ENCODE data around the gene PADI6. TPM values are rescaled to one million over a fixed set of nuclear protein-coding genes. Genes with fewer than 3 reads are reported as not detected.

The PADI6 gene
- total and polyA plus RNA-seq, 9 of the 15 experiments (the other 6 are each of a cell fraction or from before 2014, with no cell fraction given), result not detected

DNA sequence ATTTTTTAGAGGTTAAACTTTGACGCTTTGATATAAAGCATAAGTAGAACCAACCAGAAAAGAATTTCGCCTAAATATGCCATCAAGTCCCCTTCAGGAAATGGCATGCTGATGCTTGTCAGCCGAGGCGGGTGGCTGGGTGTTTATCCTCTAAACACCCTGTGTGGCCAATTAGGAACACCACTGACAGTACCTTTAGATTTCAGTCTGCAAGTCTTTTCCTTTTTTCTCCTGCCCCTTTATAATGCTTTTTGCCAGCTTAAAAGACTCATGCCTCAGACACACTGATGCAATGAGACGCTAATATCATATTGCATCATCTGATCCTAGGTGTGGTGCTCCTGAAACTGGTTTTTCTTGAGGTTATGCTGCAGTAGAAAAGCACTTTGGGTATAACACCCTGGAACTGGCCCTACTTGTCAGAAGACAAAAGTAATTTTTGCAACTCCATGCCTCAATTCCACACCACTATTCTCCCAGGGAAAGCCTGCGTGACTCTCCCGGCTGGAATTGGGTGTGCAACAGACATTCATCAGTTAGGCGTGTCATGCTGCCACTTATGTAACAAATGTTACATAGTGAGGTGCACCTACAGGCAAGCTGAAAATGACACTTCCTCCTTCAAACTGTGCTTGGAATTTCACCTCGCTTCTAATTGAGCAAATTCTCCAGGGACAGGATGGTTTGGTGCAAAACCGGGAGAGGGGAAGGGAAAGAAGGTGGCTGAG lies 69.4 kb downstream of the PADI6 start (continued):
- no peak for TF ChIP-seq ID3 (CRISPR knock-in tag; IDR thresholded peaks at IDR 0.05)
- TF ChIP-seq ID3 (tag; IDR thresholded peaks at IDR 0.05), result peak; percentile 62; the same call in 1 of the 2 replicates
- no peak for TF ChIP-seq ETS2 (tag; IDR thresholded peaks at IDR 0.05; ENCODE audit: borderline replicate concordance, poor library complexity, severe bottlenecking)
- peak; percentile 43; the same call in 1 of the 2 replicates for TF ChIP-seq MTA1 (IDR thresholded peaks at IDR 0.05; ENCODE audit: borderline replicate concordance)
- peak; percentile 99 for TF ChIP-seq CEBPG (CRISPR knock-in tag; IDR thresholded peaks at IDR 0.05)
- TF ChIP-seq CEBPG (tag; conservative IDR thresholded peaks at IDR 0.05 in 1 of 2, IDR thresholded peaks at IDR 0.05 in 1 of 2), result peak; percentile 100
- peak; percentile 99 for TF ChIP-seq MYC (IDR thresholded peaks at IDR 0.05; ENCODE audit: low read depth, low read length)
- no peak; the same call in 1 of the 2 replicates for TF ChIP-seq MYC (CRISPR knock-in tag; IDR thresholded peaks at IDR 0.05; ENCODE audit: borderline replicate concordance, low read depth)
- TF ChIP-seq, protein P1, sequence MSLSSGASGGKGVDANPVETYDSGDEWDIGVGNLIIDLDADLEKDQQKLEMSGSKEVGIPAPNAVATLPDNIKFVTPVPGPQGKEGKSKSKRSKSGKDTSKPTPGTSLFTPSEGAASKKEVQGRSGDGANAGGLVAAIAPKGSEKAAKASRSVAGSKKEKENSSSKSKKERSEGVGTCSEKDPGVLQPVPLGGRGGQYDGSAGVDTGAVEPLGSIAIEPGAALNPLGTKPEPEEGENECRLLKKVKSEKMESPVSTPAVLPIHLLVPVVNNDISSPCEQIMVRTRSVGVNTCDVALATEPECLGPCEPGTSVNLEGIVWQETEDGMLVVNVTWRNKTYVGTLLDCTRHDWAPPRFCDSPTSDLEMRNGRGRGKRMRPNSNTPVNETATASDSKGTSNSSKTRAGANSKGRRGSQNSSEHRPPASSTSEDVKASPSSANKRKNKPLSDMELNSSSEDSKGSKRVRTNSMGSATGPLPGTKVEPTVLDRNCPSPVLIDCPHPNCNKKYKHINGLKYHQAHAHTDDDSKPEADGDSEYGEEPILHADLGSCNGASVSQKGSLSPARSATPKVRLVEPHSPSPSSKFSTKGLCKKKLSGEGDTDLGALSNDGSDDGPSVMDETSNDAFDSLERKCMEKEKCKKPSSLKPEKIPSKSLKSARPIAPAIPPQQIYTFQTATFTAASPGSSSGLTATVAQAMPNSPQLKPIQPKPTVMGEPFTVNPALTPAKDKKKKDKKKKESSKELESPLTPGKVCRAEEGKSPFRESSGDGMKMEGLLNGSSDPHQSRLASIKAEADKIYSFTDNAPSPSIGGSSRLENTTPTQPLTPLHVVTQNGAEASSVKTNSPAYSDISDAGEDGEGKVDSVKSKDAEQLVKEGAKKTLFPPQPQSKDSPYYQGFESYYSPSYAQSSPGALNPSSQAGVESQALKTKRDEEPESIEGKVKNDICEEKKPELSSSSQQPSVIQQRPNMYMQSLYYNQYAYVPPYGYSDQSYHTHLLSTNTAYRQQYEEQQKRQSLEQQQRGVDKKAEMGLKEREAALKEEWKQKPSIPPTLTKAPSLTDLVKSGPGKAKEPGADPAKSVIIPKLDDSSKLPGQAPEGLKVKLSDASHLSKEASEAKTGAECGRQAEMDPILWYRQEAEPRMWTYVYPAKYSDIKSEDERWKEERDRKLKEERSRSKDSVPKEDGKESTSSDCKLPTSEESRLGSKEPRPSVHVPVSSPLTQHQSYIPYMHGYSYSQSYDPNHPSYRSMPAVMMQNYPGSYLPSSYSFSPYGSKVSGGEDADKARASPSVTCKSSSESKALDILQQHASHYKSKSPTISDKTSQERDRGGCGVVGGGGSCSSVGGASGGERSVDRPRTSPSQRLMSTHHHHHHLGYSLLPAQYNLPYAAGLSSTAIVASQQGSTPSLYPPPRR (CRISPR knock-in tag; IDR thresholded peaks at IDR 0.05; ENCODE audit: borderline replicate concordance), result no peak
- TF ChIP-seq JUNB (CRISPR knock-in tag; conservative IDR thresholded peaks at IDR 0.05), result 0 out of 2 replicates have a peak, but pooled peaks have one; percentile 23
- TF ChIP-seq ZNF197 (CRISPR knock-in tag; IDR thresholded peaks at IDR 0.05; ENCODE audit: low read depth), result peak; percentile 34; the same call in 1 of the 2 replicates
- TF ChIP-seq CHD2 (IDR thresholded peaks at IDR 0.05; ENCODE audit: low read depth, low read length), result no peak
- peak; percentile 91 to 94 for TF ChIP-seq TRIM24 (IDR thresholded peaks at IDR 0.05)
- peak; percentile 62; the same call in 1 of the 2 replicates for TF ChIP-seq PKNOX1 (IDR thresholded peaks at IDR 0.05)
- no peak for TF ChIP-seq FOXA3 (CRISPR knock-in tag; conservative IDR thresholded peaks at IDR 0.05 in 1 of 2, IDR thresholded peaks at IDR 0.05 in 1 of 2)
- TF ChIP-seq HBP1 (CRISPR knock-in tag; IDR thresholded peaks at IDR 0.05), result no peak; the same call in 1 of the 2 replicates
- TF ChIP-seq IRF9 (tag; IDR thresholded peaks at IDR 0.05), result peak; percentile 97
- peak; percentile 59 for TF ChIP-seq DDX20 (tag; IDR thresholded peaks at IDR 0.05; ENCODE audit: low read depth)
